ENCODE measurements around the gene TAS2R8. TPM values are rescaled to one million over a fixed set of nuclear protein-coding genes. Genes with fewer than 3 reads are reported as not detected.

The TAS2R8 gene, protein sequence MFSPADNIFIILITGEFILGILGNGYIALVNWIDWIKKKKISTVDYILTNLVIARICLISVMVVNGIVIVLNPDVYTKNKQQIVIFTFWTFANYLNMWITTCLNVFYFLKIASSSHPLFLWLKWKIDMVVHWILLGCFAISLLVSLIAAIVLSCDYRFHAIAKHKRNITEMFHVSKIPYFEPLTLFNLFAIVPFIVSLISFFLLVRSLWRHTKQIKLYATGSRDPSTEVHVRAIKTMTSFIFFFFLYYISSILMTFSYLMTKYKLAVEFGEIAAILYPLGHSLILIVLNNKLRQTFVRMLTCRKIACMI
- total RNA-seq (not detected), polyA plus RNA-seq (not detected), total RNA-seq (0 to 0.52 (median 0) reads per million in 6 experiments)

DNA sequence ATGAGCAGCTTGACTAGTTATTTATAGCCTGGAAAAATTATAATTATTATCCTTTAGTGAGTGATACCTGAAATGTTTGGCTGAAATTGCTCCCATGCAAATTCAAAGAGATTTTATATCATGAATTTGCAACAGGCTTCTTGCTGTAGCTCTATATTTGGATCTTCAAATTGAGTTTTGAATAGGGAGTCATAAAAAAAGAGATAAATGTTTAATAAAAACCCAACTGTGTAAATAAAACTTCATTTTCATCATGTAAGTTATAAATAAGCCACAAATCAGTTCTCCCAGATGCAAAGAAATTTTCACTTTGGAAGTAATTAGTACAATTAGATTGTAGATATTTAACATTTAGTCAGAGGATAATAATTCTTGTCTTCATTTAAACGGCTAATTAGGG is at the start of gene TAS2R8:
Gene TAS2R8, minus strand, starts transcription at position 101 of the 400 bp plus-strand sequence. CDS start 306 bp downstream, outside the sequence.
- Mint-ChIP-seq H3K4me1 (no peaks in the 10 kb centered on the region), H3K9me3 (peaks cover 0 to 2% (median 0%) of the 10 kb centered on the region in 9 donors)

DNA sequence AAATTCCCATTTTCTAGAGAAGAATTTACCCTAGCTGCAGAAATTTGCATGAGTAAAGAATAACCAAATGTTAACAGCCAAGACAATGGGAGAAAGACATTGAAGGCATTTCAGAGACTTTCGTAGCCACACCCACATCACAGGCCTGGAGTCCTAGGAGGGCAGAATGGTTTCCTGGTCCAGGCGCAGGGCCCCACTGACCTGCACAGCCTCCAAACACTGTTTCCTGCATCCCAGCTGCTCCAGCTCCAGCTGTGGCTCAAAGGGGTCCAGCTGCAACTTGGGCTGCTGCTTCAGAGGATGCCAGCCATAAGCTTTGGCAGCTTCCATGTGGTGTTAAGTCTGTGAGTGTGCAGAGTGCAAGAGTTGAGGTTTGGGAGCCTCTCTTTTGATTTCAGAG is 48.7 kb upstream of the TAS2R8 start:
- Mint-ChIP-seq H3K4me1 (peaks cover 18 to 44% (median 34%) of the 10 kb centered on the region in 4 donors), H3K27ac (no peak overlapping the region), H3K9me3 (peaks cover 7 to 54% (median 41%) of the 10 kb centered on the region in 9 donors), H3K4me3 (no peak overlapping the region), H3K27me3 (peaks cover 0 to 2% (median 0%) of the 10 kb centered on the region in 5 donors), H3K36me3 (peaks cover 54 to 65% (median 55%) of the 10 kb centered on the region in 3 donors)
- DNase-seq (no peak), ATAC-seq (no peak)
- POLR2A ChIA-PET = no interaction called here

More for the DNA sequence above, at the start of gene TAS2R8:
- H3K36me3 Mint-ChIP-seq = no peaks in the 10 kb centered on the region
- ATAC-seq = no peak
- H3K27ac Mint-ChIP-seq = no peak within 1 kb of the TSS
- POLR2A ChIA-PET = no interaction called here
- DNase-seq = no peak
- H3K4me3 Mint-ChIP-seq = no peak within 1 kb of the TSS
- H3K27me3 Mint-ChIP-seq = peaks cover 20 to 49% (median 30%) of the 10 kb centered on the region in 5 donors

DNA sequence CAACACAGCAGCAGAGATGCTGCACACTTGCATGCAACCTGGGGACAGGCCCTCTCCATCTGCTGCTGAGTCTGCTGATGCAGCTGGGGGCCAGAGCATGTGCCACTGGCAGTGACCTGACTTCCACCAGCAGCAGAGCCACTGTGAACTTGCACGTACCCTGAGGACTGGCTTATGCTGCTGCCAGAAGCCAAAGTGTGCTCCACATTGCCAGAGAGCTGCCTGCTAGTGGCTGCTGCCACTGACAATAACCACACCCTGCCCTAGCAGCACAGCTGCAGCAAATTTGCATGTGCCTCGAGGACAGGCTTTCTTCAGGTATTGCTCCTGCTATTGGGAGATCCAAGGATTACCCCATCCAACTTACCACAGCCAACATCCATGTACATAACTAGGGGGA is 46.7 kb upstream of the TAS2R8 start:
- peaks cover 28 to 62% (median 51%) of the 10 kb centered on the region in 4 donors for H3K4me1 Mint-ChIP-seq
- no peak for DNase-seq
- H3K27me3 Mint-ChIP-seq = peaks cover 0 to 2% (median 0%) of the 10 kb centered on the region in 5 donors
- H3K27ac Mint-ChIP-seq = no peak overlapping the region
- ATAC-seq = no peak
- H3K4me3 Mint-ChIP-seq = no peak overlapping the region
- peaks cover 38 to 62% (median 42%) of the 10 kb centered on the region in 3 donors for H3K36me3 Mint-ChIP-seq
- POLR2A ChIA-PET = no interaction called here
- peaks cover 4 to 35% (median 26%) of the 10 kb centered on the region in 9 donors for H3K9me3 Mint-ChIP-seq

DNA sequence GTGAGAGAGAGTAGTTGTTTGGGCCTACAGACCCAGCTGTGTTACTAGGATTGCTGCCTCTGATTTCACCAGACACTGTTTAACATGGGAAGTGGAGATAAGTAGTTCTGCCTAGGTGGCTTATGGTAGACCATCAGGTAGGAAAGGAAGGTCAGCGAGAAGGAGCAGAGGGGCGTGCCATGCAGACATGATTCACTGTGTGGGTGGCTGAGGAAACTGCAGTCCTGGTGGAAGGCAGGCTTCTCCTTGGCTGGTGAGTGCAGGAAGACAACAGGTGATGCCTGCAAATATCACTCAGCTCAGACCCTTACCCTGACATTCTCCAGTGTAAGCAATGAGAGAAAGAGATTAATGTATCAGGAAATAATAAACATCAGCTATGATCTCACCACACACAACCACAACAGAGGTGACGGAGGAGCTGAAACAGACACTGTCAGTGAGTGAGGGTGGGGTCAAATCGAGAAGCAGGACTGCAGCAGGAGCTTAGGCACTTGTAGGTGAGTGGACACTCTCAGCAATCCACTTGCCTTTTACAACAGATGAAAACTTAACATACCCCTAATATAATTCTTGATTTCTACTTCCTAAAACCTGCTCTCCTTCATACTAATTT is 44.3 kb upstream of the TAS2R8 start:
- peak in 1 of 10 donors; percentile 4 for DNase-seq
- ATAC-seq = no peak
- POLR2A ChIA-PET = no interaction called here
- H3K9me3 Mint-ChIP-seq = peaks cover 0 to 11% (median 5%) of the 10 kb centered on the region in 9 donors
- H3K4me3 Mint-ChIP-seq = peak overlapping the region in 4 of 10 donors; percentile 8 to 21 (median 14)
- peaks cover 0 to 2% (median 0%) of the 10 kb centered on the region in 5 donors for H3K27me3 Mint-ChIP-seq
- H3K4me1 Mint-ChIP-seq = peaks cover 28 to 62% (median 52%) of the 10 kb centered on the region in 4 donors
- peaks cover 31 to 62% (median 36%) of the 10 kb centered on the region in 3 donors for H3K36me3 Mint-ChIP-seq
- peak overlapping the region in 7 of 10 donors; percentile 26 to 50 (median 41) for H3K27ac Mint-ChIP-seq

DNA sequence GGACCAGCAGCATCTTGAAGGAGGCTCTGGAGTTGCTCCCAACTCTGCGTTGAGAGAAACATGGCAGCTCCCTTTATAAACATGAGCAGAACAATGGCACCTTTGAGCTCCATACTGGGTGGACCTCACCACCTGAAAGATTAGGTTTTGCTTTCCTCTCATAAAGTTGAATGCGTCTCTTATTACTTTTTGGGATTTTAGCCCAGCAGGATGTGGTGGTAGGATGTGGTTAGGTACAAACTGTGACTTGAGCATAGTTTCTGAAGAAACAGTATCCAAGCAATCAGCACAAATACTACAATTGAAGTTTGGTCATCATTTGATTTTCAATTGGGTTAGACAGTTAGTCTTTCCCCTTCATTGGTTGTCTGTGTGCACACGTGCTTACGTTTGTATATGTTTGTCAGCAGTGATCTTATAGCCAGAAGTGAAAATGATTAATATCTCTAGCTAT is 42.4 kb upstream of the TAS2R8 start, which contains the start of gene PRR4:
Gene PRR4, minus strand, starts transcription at position 51 of the 454 bp plus-strand sequence. Its CDS starts 38 bp downstream, at position 13.
- Mint-ChIP-seq H3K27ac (peak within 1 kb of the TSS in 7 of 10 donors; percentile 11 to 61 (median 43)), H3K27me3 (peaks cover 0 to 2% (median 0%) of the 10 kb centered on the region in 5 donors), H3K4me3 (peak within 1 kb of the TSS in 2 of 10 donors; percentile 21 to 23), H3K4me1 (peaks cover 26 to 55% (median 48%) of the 10 kb centered on the region in 4 donors), H3K36me3 (peaks cover 22 to 62% (median 36%) of the 10 kb centered on the region in 3 donors), H3K9me3 (peaks cover 0 to under 1% (median 0%) of the 10 kb centered on the region in 9 donors)
- POLR2A ChIA-PET = no interaction called here
- peak in 4 of 10 donors; percentile 4 to 54 (median 36) for DNase-seq
- ATAC-seq = peak in 1 of 2 donors; percentile 89

DNA sequence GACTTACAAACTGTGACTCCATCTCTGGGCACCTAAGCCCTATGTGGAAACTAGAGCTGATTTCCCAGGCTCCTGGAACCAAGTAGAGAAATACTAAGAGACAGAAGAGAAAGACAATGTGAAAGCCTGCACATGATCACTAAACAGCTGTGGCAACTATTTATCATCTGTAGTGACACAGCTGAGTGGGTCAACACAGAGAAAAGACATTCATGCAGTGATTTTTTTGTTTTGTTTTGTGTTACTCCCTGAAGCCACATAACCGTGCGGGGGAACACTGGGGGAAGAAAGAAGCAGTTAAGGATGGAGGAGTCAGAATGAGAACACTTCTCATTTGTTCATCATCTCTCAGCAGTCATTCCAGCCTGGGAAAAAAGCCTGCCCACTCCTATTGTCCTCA is 40.7 kb upstream of the TAS2R8 start:
- no peak for DNase-seq
- peak overlapping the region in 1 of 10 donors; percentile 26 for H3K27ac Mint-ChIP-seq
- no peak overlapping the region for H3K4me3 Mint-ChIP-seq

DNA sequence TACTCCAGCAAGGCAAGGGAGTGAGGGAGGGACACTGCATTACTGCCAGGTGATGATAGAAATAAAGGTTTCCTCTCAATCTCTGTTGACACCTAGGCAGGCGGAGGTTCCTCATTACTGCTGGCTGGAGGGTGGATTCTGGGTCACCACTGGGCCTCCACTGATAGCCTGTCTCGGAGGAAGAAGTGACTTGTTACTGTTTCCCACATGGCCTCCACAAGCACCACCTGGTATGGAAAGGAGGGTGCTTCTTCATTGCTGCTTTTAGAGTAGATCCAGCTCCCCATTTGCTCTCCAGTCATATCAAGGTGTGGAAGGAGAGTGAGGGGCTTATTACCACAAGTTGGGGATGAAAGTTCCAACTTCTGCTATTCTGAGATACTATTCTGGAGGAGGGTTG is 35.8 kb upstream of the TAS2R8 start:
- POLR2A ChIA-PET = no interaction called here
- no peak overlapping the region for H3K27ac Mint-ChIP-seq
- H3K4me3 Mint-ChIP-seq = no peak overlapping the region
- H3K36me3 Mint-ChIP-seq = peaks cover 12 to 59% (median 26%) of the 10 kb centered on the region in 3 donors
- H3K4me1 Mint-ChIP-seq = no peaks in the 10 kb centered on the region
- H3K9me3 Mint-ChIP-seq = peaks cover 0 to 7% (median 0%) of the 10 kb centered on the region in 9 donors
- DNase-seq (no peak), ATAC-seq (no peak)
- no peaks in the 10 kb centered on the region for H3K27me3 Mint-ChIP-seq

More for the DNA sequence above, 40.7 kb upstream of the TAS2R8 start:
- H3K27me3 Mint-ChIP-seq = no peaks in the 10 kb centered on the region
- peaks cover 22 to 74% (median 39%) of the 10 kb centered on the region in 3 donors for H3K36me3 Mint-ChIP-seq
- peaks cover 0 to 3% (median 0%) of the 10 kb centered on the region in 9 donors for H3K9me3 Mint-ChIP-seq
- POLR2A ChIA-PET = no interaction called here
- H3K4me1 Mint-ChIP-seq = peaks cover 23 to 40% (median 36%) of the 10 kb centered on the region in 4 donors
- ATAC-seq = no peak

DNA sequence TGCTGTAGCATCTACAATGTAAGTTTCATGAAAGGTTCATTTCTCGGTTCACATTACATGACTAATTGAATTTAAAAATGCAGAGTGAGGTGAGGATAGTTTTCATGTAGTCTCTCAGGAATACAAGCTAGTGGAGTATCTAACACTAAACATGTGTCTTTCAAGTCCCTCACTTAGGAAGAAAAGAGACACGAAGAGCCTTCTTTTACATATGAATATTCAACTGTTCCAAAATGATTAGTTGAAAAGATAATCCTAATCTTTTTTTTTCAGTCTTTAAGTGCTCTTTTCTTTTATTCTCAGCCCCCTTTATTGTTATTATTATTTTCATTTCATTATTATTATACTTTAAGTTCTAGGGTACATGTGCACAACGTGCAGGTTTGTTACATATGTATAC is 31.4 kb upstream of the TAS2R8 start:
- Mint-ChIP-seq H3K27ac (no peak overlapping the region), H3K4me1 (no peaks in the 10 kb centered on the region), H3K4me3 (no peak overlapping the region)

DNA sequence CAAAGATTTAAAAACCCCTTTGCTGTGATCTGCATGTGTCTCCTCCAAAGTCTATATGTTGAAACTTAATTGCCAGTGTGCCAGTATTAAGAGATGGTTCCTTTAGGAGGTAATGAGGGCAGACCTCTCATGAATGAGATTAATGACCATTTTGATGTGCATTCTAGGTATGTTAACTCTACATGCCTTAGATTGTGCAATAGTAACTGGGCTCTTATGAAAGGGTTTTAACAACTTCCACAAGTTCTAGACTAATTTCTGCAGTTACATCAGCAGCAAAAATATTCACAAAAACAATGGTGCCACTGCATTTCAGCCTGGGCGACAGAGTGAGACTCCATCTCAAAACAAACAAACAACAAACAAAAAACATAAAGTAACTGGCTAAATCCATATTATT is 22.9 kb upstream of the TAS2R8 start:
- Mint-ChIP-seq H3K9me3 (peaks cover 0 to 2% (median 0%) of the 10 kb centered on the region in 9 donors), H3K27me3 (no peaks in the 10 kb centered on the region), H3K4me3 (no peak overlapping the region), H3K27ac (no peak overlapping the region), H3K4me1 (no peaks in the 10 kb centered on the region), H3K36me3 (peaks cover 0 to 2% (median 0%) of the 10 kb centered on the region in 3 donors)
- ATAC-seq (no peak), DNase-seq (no peak)
- POLR2A ChIA-PET = no interaction called here

More for the DNA sequence above, 31.4 kb upstream of the TAS2R8 start:
- Mint-ChIP-seq H3K36me3 (peaks cover 0 to 32% (median 2%) of the 10 kb centered on the region in 3 donors), H3K27me3 (no peaks in the 10 kb centered on the region), H3K9me3 (peaks cover 0 to 12% (median 4%) of the 10 kb centered on the region in 9 donors)
- DNase-seq (no peak), ATAC-seq (no peak)
- POLR2A ChIA-PET = no interaction called here

DNA sequence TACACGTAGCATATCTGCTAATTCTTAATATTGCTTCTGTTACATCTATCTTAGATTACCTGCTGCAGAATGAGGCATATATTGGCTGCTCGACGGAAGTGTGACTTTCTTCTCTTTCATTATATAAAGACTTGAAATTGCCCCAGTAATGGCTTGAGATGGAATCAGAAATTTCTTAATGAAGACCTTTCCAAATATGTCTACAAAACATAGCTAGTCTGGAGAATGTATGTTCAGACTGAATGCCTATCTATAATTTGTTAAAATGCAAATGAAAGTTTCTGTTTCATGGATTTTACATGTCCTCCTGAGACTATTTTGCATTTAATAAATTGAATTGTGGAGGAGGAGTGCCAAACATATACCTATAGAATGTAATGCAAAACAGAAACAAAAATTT is 19.2 kb upstream of the TAS2R8 start, which contains the start of gene TAS2R10:
Gene TAS2R10, minus strand, starts transcription at position 101 of the 400 bp plus-strand sequence. Its CDS starts 89 bp downstream, at position 12.
- Mint-ChIP-seq H3K9me3 (peaks cover 0 to 2% (median 0%) of the 10 kb centered on the region in 9 donors), H3K27ac (no peak within 1 kb of the TSS), H3K4me1 (no peaks in the 10 kb centered on the region), H3K27me3 (no peaks in the 10 kb centered on the region), H3K36me3 (peaks cover 0 to 2% (median 0%) of the 10 kb centered on the region in 3 donors), H3K4me3 (no peak within 1 kb of the TSS)
- POLR2A ChIA-PET = no interaction called here
- DNase-seq (no peak), ATAC-seq (no peak)

DNA sequence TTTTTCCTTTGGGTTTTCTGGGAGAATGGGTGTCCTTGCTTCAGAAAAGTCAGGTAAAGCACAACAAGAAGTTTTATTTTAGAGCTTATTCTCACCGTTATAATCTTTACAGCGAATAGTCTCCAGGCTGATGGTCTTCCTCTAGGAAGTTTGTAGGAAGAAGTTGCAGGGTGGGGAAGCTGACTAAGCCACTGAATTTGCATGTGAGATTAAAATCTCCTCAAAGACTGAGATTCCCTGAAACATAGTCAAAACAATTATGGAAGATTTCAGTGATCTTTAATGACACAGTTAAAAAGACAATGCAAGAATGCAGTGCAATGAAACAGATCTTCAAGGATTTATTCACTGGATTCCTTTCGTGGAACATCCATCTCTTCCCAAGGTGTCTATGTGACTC is 17.9 kb upstream of the TAS2R8 start:
- Mint-ChIP-seq H3K4me3 (no peak overlapping the region), H3K36me3 (peaks cover 0 to 2% (median 0%) of the 10 kb centered on the region in 3 donors), H3K27me3 (no peaks in the 10 kb centered on the region), H3K4me1 (no peaks in the 10 kb centered on the region), H3K27ac (no peak overlapping the region), H3K9me3 (no peaks in the 10 kb centered on the region)
- ATAC-seq (no peak), DNase-seq (no peak)
- POLR2A ChIA-PET = no interaction called here

DNA sequence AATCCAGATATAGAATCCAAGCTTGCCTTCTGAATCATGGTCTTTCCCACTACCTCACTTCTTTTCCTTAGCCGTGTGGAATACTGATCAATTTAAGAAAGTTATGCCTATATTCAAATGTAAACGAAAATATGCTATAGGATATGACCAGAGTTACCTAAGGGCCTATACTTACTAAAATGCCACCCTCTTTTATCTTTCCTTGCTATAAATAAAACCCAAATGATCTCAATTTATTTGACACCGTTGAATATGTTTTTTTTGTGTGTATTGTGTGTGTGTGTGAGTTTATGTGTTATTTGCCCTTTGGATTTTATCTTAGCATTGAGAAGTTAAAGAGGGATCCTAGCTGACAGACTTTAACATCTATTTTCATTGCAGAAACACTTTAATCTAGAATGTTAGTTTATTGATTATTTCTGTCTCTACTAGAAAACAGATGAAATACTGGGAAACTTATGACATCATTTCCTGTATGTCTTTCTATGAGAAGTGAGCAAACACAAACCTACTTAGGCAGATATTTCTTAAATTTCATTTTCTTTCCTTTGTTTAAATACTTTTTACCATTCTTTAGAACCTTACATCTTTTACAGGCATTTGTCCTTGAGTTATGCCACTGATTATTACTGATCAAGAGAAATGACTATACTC is 4.9 kb upstream of the TAS2R8 start:
- Mint-ChIP-seq H3K27me3 (peaks cover 11 to 28% (median 14%) of the 10 kb centered on the region in 5 donors), H3K36me3 (peaks cover 0 to 2% (median 0%) of the 10 kb centered on the region in 3 donors), H3K4me1 (no peaks in the 10 kb centered on the region), H3K27ac (no peak overlapping the region), H3K4me3 (no peak overlapping the region), H3K9me3 (peaks cover 0 to 2% (median 0%) of the 10 kb centered on the region in 9 donors)
- ATAC-seq (no peak), DNase-seq (no peak)
- POLR2A ChIA-PET = no interaction called here
